GM20431 (cell line): Measurements from ENCODE around the gene CELA2A.
"Not testable (repeated sequence)": the region's sequence is repeated elsewhere in the genome, so short reads cannot be mapped to it uniquely, and the experiment has no call there.

Source experiments
- in situ Hi-C: fragments of 300-500 bp; cut with MseI, MboI; formaldehyde crosslinking; loops from one replicate; pipeline ENCODE4 v1.15.0; 2020; ENCODE audit warnings: low sequenced_read_pairs; ENCODE audit not compliant: unreplicated experiment

CELA2A gene

DNA sequence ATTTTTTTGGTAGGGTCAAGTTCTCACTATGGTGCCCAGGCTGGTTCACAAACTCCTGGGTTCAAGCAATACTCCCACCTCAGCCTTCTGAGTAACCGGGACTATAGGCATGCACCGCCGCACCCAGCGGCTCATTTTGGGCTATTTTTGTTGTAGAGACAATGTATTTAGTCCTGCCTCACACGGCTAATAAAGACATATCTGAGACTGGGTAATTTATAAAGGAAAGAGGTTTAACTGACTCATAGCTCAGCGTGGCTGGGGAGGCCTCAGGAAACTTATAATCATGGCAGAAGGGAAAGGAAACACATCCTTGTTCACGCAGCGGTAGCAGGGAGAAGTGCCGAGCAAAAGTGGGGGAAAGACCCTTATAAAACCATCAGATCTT is 4.2 kb downstream of the CELA2A start:
- in situ Hi-C loops: no loop called here

- in situ Hi-C loops: not testable (repeated sequence)
Measured at GRCh38 chr1:15463064-15463800, 6.7 kb downstream of the CELA2A start.

GRCh38 chr1:15463926-15464322 is 7.4 kb downstream of the CELA2A start:
- in situ Hi-C loops: not testable (repeated sequence)

- in situ Hi-C loops: no loop called here
Measured at GRCh38 chr1:15465674-15466073, 9.1 kb downstream of the CELA2A start.

DNA sequence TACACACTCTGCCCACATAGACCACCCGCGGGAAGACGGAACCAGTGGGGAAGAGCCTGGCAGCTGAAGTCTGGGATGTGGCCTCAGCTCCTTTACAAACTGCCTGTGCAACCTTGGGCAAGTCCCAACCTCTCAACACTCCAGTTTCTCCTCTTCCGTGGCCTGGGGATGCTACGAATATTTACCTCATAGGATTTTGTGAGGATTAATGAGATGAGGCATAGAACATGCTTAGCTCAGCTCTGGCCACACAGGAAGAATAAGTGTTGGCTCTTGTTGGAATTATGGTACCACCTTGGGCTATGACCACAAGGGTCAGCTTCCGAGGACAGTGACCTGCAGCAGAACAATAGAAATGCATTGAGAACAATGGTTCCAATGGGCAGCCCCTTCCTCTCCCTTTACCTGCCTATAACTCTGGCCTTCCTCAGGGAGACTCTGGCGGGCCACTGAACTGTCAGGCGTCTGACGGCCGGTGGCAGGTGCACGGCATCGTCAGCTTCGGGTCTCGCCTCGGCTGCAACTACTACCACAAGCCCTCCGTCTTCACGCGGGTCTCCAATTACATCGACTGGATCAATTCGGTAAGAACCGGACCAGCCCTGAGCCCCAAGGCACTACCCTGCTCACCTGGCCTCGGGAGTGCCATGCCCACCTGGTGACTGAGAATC is 10.6 kb downstream of the CELA2A start:
- in situ Hi-C loops: not testable (repeated sequence)

DNA sequence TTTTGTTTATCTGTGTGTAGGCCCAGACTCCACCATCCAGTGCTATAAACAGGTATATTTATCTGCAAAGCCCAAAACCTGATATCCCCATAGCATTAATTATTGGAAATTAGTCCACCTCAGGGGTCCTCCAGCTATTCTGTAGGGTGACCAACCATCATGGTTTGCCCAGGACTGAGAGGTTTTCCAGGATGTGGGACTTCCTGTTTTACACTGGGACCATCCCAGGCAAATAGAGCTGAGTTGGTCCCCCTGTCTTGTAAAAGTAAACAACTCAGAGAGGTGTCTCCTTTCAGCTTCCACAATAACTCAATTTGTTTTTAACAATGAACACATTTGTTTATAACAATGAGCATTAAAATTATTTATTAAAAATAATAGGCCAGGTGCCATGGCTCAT is 11.6 kb downstream of the CELA2A start:
- in situ Hi-C loops: no loop called here

GRCh38 chr1:15469361-15469760 is 12.8 kb downstream of the CELA2A start:
- in situ Hi-C loops: no loop called here

- in situ Hi-C loops: not testable (repeated sequence)
Measured at GRCh38 chr1:15469821-15470448, 13.4 kb downstream of the CELA2A start.

GRCh38 chr1:15471067-15471466 is 14.5 kb downstream of the CELA2A start:
- in situ Hi-C loops: not testable (repeated sequence)

DNA sequence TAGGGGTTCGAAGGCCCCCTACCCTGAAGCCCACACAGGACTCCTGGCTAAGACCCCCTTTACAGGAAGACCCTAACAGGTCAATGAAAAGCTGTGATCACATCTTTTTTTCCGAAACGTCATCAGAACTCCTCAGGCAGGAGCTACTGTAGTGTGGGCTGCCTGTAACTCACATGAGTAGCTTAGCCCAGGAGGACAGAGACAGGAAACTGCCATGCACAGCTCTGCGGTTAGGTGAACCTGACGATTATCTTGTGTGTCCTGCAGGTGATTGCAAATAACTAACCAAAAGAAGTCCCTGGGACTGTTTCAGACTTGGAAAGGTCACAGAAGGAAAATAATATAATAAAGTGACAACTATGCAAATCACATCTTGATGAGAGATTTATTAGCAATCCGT is 15.2 kb downstream of the CELA2A start:
- in situ Hi-C loops: not testable (repeated sequence)

- in situ Hi-C loops: no loop called here
Measured at GRCh38 chr1:15472587-15472986, 16.1 kb downstream of the CELA2A start.

GRCh38 chr1:15475752-15476314 is 19.3 kb downstream of the CELA2A start, which contains the start of gene CELA2B:
CELA2B (plus strand) TSS chr1:15476104; CDS start chr1:15476126, 22 bp downstream.
- in situ Hi-C loops: no loop called here

GRCh38 chr1:15476927-15477326 is 20.4 kb downstream of the CELA2A start:
- in situ Hi-C loops: no loop called here

GRCh38 chr1:15477646-15478212 is 21.2 kb downstream of the CELA2A start:
- in situ Hi-C loops: no loop called here

DNA sequence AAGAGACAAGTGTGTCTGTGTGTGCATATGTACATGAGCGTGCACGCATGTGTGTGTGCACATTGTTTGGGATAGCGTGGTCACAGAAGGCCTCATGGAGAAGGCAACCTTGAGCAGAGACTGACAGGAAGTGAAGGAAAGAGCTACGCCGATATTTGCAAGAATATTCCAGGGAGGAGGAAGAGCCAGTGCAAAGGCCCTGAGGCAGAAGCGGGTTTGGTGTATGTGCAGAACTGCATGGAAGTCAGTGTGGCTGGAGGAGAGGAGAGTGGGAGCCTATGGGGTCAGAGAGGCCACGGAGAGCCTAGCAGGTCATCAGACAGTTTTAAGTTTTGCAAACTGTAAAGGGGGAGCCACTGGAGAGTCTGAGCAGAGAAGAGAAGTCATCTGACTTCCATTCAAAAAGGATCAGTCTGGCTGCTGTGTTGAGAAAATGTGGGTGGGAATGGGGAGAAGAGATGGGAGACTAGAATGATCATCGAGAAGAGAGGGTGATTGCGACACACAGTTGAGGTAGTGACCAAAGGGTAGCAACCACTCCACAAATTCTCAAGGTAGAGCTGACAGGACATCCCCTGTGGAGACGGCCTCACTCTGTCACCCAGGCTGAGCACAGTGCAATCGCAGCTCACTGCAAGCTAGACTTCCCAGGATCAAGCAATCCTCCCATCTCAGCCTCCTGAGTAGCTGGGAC is 23.3 kb downstream of the CELA2A start:
- in situ Hi-C loops: no loop called here

- in situ Hi-C loops: not testable (repeated sequence)
Measured at GRCh38 chr1:15482455-15482854, 25.9 kb downstream of the CELA2A start.

- in situ Hi-C loops: not testable (repeated sequence)
Measured at GRCh38 chr1:15482983-15483543, 26.5 kb downstream of the CELA2A start.

GRCh38 chr1:15483971-15484370 is 27.4 kb downstream of the CELA2A start:
- in situ Hi-C loops: no loop called here

GRCh38 chr1:15484443-15484842 is 27.9 kb downstream of the CELA2A start:
- in situ Hi-C loops: not testable (repeated sequence)

DNA sequence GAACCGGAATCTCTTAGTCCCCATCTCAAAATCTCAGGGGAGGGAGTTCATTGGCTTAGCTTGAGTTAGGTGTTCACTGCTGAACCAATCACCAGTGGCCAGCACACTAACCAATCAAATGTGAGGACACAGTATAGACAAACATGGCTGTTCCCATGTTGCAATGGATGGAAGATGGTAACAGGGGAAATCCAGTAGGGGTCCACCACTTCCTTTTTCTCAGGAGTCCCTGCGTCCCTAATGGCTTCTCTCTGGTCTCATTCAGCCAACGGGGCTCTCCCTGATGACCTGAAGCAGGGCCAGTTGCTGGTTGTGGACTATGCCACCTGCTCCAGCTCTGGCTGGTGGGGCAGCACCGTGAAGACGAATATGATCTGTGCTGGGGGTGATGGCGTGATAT is 29.1 kb downstream of the CELA2A start:
- in situ Hi-C loops: no loop called here
